ENCODE results near the gene GRM7. TPM values are rescaled to one million over a fixed set of nuclear protein-coding genes. Genes with fewer than 3 reads are reported as not detected.

GRM7 gene
- total and polyA plus RNA-seq, 9 donors: 0.18 to 0.85 (median 0.26) TPM; not detected in 3

- no peak for DNase-seq
- H3K27me3 ChIP-seq: peaks cover 4% of the 10 kb centered on the region
- WGBS, 3 donors: 60 to 65% (median 60%) methylated on average over 1 of the region's 1 CpG
- intact Hi-C loops (cut with DNase I): no loop called here
- no peaks in the 10 kb centered on the region for H3K9me3 ChIP-seq
- no peaks in the 10 kb centered on the region for H3K36me3 ChIP-seq
- TF ChIP-seq EP300 (IDR thresholded peaks at IDR 0.05) (no peak), CTCF (IDR thresholded peaks at IDR 0.05) (no peak), POLR2A (IDR thresholded peaks at IDR 0.05) (no peak)
- H3K27ac ChIP-seq: no peak overlapping the region
- H3K4me3 ChIP-seq: no peak overlapping the region
- H3K4me1 ChIP-seq (ENCODE audit: insufficient read depth): no peaks in the 10 kb centered on the region
These were observed 234.2 kb downstream of the GRM7 start for GRCh38 chr3:7095116-7095515.

- no peaks in the 10 kb centered on the region for H3K9me3 ChIP-seq
- no peaks in the 10 kb centered on the region for H3K4me1 ChIP-seq (ENCODE audit: insufficient read depth)
- no peaks in the 10 kb centered on the region for H3K27me3 ChIP-seq
- DNase-seq: no peak
- intact Hi-C loops (cut with DNase I): no loop called here
- WGBS, 3 donors: 71 to 74% (median 72%) methylated on average over 1 of the region's 1 CpG
- no peak overlapping the region for H3K27ac ChIP-seq
- no peak for TF ChIP-seq CTCF (IDR thresholded peaks at IDR 0.05)
- TF ChIP-seq POLR2A (IDR thresholded peaks at IDR 0.05): no peak
- no peak overlapping the region for H3K4me3 ChIP-seq
- no peaks in the 10 kb centered on the region for H3K36me3 ChIP-seq
These were observed 239.2 kb downstream of the GRM7 start for GRCh38 chr3:7100136-7100535.

GRCh38 chr3:7106635-7107034 is 245.7 kb downstream of the GRM7 start:
- no peak for DNase-seq
- intact Hi-C loops (cut with DNase I): no loop called here
- H3K36me3 ChIP-seq: no peaks in the 10 kb centered on the region
- no peaks in the 10 kb centered on the region for H3K4me1 ChIP-seq (ENCODE audit: insufficient read depth)
- 88 to 94% (median 94%) methylated on average over 1 of the region's 1 CpG for WGBS, 3 donors
- H3K27ac ChIP-seq: no peak overlapping the region
- no peaks in the 10 kb centered on the region for H3K9me3 ChIP-seq
- H3K4me3 ChIP-seq: no peak overlapping the region
- TF ChIP-seq POLR2A (IDR thresholded peaks at IDR 0.05) (no peak), EP300 (IDR thresholded peaks at IDR 0.05) (no peak), CTCF (IDR thresholded peaks at IDR 0.05) (no peak)
- H3K27me3 ChIP-seq: no peaks in the 10 kb centered on the region

- Histone ChIP-seq H3K27me3 (no peaks in the 10 kb centered on the region), H3K9me3 (no peaks in the 10 kb centered on the region), H3K4me1 (ENCODE audit: insufficient read depth) (no peaks in the 10 kb centered on the region), H3K27ac (no peak overlapping the region), H3K4me3 (no peak overlapping the region), H3K36me3 (no peaks in the 10 kb centered on the region)
- WGBS, 3 donors: 80 to 95% (median 92%) methylated on average over 1 of the region's 1 CpG
- intact Hi-C loops (cut with DNase I): no loop called here
- no peak for TF ChIP-seq CTCF (IDR thresholded peaks at IDR 0.05)
- no peak for TF ChIP-seq POLR2A (IDR thresholded peaks at IDR 0.05)
- no peak for TF ChIP-seq EP300 (IDR thresholded peaks at IDR 0.05)
- DNase-seq: no peak
These were observed 251.7 kb downstream of the GRM7 start for GRCh38 chr3:7112523-7113056.
